GM12878 (cell line): ENCODE data around the gene ARFRP1. TPM values are rescaled to one million over a fixed set of nuclear protein-coding genes. Genes with fewer than 3 reads are reported as not detected.
A peak's percentile ranks its signal among the peaks of the same experiment; 100 is the strongest.

ENCODE experiments used
- ATF2 ChIP-seq: IDR thresholded peaks from 2 replicates; pipeline ENCODE4 v1.6.1; 2012; ENCODE audit warnings: low read length, inconsistent platforms
- BCL11A ChIP-seq: IDR thresholded peaks from 2 replicates; pipeline ENCODE4 v1.6.1; 2011; ENCODE audit warnings: low read depth, low read length
- BHLHE40 ChIP-seq, 2 experiments: fragments of 450-650 bp in 1 of 2; IDR thresholded peaks; 2 replicates each; pipeline ENCODE4 v1.6.1; 2011 to 2017; ENCODE audit warnings: low read depth in 2 of 2, borderline replicate concordance in 1 of 2, improper control_type of control experiment in 1 of 2, low read length in 1 of 2, mild to moderate bottlenecking in 1 of 2
- CREB1 ChIP-seq: IDR thresholded peaks from 2 replicates; pipeline ENCODE4 v1.6.1; 2012; ENCODE audit warnings: low read depth, mild to moderate bottlenecking, inconsistent platforms
- KAT2A ChIP-seq: conservative IDR thresholded peaks from 2 replicates; pipeline ENCODE4 v1.6.1; 2011; ENCODE audit warnings: low read depth, low read length; ENCODE audit not compliant: control insufficient read depth
- KLF5 ChIP-seq: fragments of 450-650 bp; IDR thresholded peaks from 2 replicates; pipeline ENCODE4 v1.6.1; 2014; ENCODE audit warnings: mild to moderate bottlenecking; ENCODE audit not compliant: partially characterized antibody
- MXI1 ChIP-seq: fragments of 150-350 bp; IDR thresholded peaks from 2 replicates; pipeline ENCODE4 v1.6.1; 2011; ENCODE audit warnings: low read depth, mild to moderate bottlenecking, inconsistent platforms, low read length, improper control_type of control experiment
- PAX8 ChIP-seq: fragments of 450-650 bp; IDR thresholded peaks from 2 replicates; pipeline ENCODE4 v1.6.1; 2017; ENCODE audit warnings: mild to moderate bottlenecking, moderate library complexity
- PKNOX1 ChIP-seq: fragments of 450-650 bp; IDR thresholded peaks from 2 replicates; pipeline ENCODE4 v1.6.1; 2016; ENCODE audit warnings: mild to moderate bottlenecking
- RELB ChIP-seq: fragments of 450-650 bp; IDR thresholded peaks from 2 replicates; pipeline ENCODE4 v1.6.1; 2017; ENCODE audit warnings: low read depth, mild to moderate bottlenecking, moderate library complexity
- SIX5 ChIP-seq: IDR thresholded peaks from 2 replicates; pipeline ENCODE4 v1.6.1; 2011; ENCODE audit warnings: mild to moderate bottlenecking, low read depth, low read length, moderate library complexity; ENCODE audit not compliant: severe bottlenecking
- SMAD1 ChIP-seq: fragments of 450-650 bp; IDR thresholded peaks from 2 replicates; pipeline ENCODE4 v1.6.1; 2018; ENCODE audit warnings: mild to moderate bottlenecking, low read depth; ENCODE audit not compliant: partially characterized antibody
- SPI1 ChIP-seq: IDR thresholded peaks from 2 replicates; pipeline ENCODE4 v1.6.1; 2011; ENCODE audit warnings: low read depth, mild to moderate bottlenecking, low read length, moderate library complexity, borderline replicate concordance; ENCODE audit not compliant: insufficient read depth
- STAT3 ChIP-seq: IDR thresholded peaks from 2 replicates; pipeline ENCODE4 v1.6.1; 2011; ENCODE audit warnings: low read depth, low read length, improper control_type of control experiment
- YBX1 ChIP-seq: fragments of 450-650 bp; IDR thresholded peaks from 2 replicates; pipeline ENCODE4 v1.6.1; 2016; ENCODE audit warnings: antibody characterized with exemption
- ZBED1 ChIP-seq: IDR thresholded peaks from 2 replicates; pipeline ENCODE4 v1.6.1; 2016; ENCODE audit warnings: borderline replicate concordance
- ZBTB40 ChIP-seq: fragments of 450-650 bp; IDR thresholded peaks from 2 replicates; pipeline ENCODE4 v1.6.1; 2016; ENCODE audit warnings: mild to moderate bottlenecking, moderate library complexity, borderline replicate concordance
- ZNF622 ChIP-seq: fragments of 450-650 bp; IDR thresholded peaks from 2 replicates; pipeline ENCODE4 v1.6.1; 2017; ENCODE audit warnings: mild to moderate bottlenecking, inconsistent platforms
- polyA plus RNA-seq, 11 experiments: library from polyadenylated mRNA; depleted of rRNA in 4 of 11; unstranded in 6 of 11; stranded (reverse) in 5 of 11; fragments of >200 nt; fragmentation: Nextera tagmentation in 4 of 11; fragmentation: Illumina TruSeq in 1 of 11; extraction: Ambion mirVana in 4 of 11; extraction: Trizol in 1 of 11; gene quantifications; 1 replicate in 1 of 11; 2 replicates in 10 of 11; pipeline versions ENCODE4 v1.2.1 to v1.2.3, GENCODE V29; 2011 to 2016; ENCODE audit warnings: inconsistent platforms in 2 of 11, missing spikeins in 2 of 11, low read depth in 1 of 11
- total RNA-seq, 4 experiments: library from RNA; depleted of rRNA in 3 of 4; stranded (reverse); fragments of >200 nt in 3 of 4; fragmentation: Illumina TruSeq in 1 of 4; extraction: Trizol in 1 of 4; gene quantifications; 2 replicates each; pipeline versions ENCODE4 v1.2.1 to v1.2.3, GENCODE V29; 2013 to 2021
- TF ChIP-seq, protein P1 (sequence below): fragments of 450-650 bp; IDR thresholded peaks from 2 replicates; pipeline ENCODE4 v1.6.1; 2018; ENCODE audit warnings: borderline replicate concordance, mild to moderate bottlenecking; ENCODE audit not compliant: partially characterized antibody

The ARFRP1 gene
- total and polyA plus RNA-seq, 10 of the 15 experiments (the other 5 are each of a cell fraction or from before 2014, with no cell fraction given) = 0.37 to 71.7 (median 34.6) TPM

DNA sequence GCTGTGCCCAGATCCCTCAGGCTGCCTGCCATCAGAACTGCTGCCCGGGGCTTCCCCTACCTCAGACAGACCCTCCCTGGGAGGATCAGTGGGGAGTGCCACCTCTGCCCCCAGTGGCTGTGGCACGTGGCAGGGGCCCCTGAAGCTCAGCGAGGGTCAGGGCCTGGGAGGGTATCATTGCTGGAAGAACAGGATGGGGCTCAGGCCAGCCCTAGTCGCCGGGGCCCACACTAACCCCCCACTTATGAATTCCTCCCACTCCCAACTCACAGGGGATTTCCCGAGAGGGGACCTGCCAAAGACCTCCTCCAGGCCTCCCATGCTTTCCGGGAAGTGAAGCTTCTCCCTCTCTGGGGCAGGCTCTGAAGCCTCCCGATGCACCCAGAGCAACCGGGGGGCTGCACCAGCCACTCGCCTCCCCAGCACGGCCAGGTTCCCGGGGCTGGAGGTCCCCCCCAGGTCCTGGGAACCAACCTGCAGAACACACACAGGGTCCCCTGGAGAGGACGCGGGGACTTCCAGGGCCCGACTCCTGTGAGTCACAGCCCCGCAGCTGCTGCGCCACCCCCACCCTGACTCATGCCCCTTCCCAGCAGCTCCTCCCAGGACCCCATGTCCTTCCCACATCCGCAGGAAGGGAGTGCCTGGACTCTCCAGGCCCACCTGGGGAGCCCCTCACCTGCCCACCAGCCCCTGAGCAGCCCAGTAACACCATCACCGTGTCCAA is 8.9 kb downstream of the ARFRP1 start (continued):
- TF ChIP-seq ZBTB40 (no peak), PAX8 (no peak), ZNF622 (no peak), ATF2 (0 out of 2 replicates have a peak, but pooled peaks have one; percentile 30), RELB (peak; percentile 60; the same call in 1 of the 2 replicates), YBX1 (no peak), SPI1 (no peak), PKNOX1 (no peak), BHLHE40 (IDR thresholded peaks at IDR 0.05; ENCODE audit: borderline replicate concordance in 1 of 2, low read depth in 2 of 2, low read length in 1 of 2) (peak in 1 of 2 experiments; percentile 69; a peak in 2 of 4 replicates), ZBED1 (no peak; the same call in 1 of the 2 replicates), CREB1 (no peak), SIX5 (no peak), BCL11A (no peak), MXI1 (no peak), KLF5 (no peak), STAT3 (no peak), KAT2A (no peak), SMAD1 (no peak)
- TF ChIP-seq, protein P1, sequence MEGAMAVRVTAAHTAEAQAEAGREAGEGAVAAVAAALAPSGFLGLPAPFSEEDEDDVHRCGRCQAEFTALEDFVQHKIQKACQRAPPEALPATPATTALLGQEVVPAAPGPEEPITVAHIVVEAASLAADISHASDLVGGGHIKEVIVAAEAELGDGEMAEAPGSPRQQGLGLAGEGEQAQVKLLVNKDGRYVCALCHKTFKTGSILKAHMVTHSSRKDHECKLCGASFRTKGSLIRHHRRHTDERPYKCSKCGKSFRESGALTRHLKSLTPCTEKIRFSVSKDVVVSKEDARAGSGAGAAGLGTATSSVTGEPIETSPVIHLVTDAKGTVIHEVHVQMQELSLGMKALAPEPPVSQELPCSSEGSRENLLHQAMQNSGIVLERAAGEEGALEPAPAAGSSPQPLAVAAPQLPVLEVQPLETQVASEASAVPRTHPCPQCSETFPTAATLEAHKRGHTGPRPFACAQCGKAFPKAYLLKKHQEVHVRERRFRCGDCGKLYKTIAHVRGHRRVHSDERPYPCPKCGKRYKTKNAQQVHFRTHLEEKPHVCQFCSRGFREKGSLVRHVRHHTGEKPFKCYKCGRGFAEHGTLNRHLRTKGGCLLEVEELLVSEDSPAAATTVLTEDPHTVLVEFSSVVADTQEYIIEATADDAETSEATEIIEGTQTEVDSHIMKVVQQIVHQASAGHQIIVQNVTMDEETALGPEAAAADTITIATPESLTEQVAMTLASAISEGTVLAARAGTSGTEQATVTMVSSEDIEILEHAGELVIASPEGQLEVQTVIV = no peak
